A549 treated with Mapracorat at 1 μM for 4 hours (cell line): ENCODE measurements around the gene BLNK. TPM values are rescaled to one million over a fixed set of nuclear protein-coding genes. Genes with fewer than 3 reads are reported as not detected.

Source experiments
- total RNA-seq: library from RNA; stranded (reverse); fragments of 200-300 nt; extraction: Qiagen RNA extraction; gene quantifications from 5 replicates; pipeline ENCODE4 v1.2.3, GENCODE V29; 2022

The BLNK gene
- total RNA-seq = 0.07 TPM in 1 of 5 replicates, not detected in the others

DNA sequence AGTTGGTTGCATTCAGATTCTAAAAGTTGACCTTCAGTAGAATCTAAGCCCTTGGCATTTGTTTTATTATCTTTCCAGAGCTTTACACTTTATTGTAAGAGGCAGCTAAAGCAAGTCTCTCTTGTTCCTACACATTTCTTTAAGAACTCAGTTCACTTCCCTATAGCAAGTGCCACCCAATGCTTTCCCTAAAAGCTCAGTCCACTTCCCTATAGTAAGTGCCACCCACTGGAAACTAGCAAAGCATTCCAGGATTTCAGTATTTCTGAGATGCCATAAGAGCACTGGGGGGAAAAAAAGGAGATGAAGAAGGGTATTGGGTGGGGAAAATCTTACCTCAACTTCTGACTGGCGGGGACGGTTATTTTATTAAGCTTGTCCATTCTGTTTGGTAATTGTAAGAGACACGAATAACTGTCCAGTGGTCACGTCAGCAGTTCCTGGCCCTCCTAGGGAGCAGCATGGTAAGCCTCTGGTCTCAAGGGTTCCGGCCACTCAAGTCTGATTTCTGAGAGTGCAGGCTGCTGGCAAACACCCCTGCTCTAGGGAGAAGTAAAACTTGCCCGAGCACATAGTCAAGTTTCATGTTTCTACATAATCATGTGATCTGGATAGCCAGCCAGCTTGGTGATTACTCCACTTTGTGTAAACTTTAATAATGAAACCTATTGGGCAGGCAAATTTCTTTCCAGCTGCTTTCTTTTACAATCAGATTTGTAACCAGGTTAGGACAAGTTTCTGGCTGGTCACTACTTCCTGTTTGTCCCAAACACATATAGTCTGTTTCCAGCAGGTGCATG lies at the start of gene BLNK:
Gene BLNK (minus strand): TSS at position 554 of the 800 bp plus-strand sequence. CDS start 171 bp downstream, at position 383.

DNA sequence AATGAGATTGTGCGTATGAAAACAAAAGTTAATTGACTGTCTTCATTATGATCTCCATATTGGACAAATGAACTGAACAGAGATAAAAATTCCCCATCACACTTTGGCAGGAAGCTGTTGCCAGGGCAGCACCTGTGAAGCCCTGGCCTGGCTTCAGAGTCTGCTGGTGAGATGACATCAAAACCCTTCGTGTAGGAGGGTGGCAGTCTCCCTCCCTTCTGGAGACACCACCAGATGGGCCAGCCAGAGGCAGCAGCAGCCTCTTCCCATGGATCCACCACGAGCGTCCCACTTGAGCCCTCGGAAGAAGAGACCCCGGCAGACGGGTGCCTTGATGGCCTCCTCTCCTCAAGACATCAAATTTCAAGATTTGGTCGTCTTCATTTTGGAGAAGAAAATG lies 32.9 kb upstream of the BLNK start, which contains the start of gene DNTT:
Gene DNTT (plus strand): TSS at position 205 of the 400 bp plus-strand sequence. CDS start 64 bp downstream, at position 269.

Other genes starting within 250 kb of the BLNK start
- 6.1 to 7.5 TPM (median 6.9 TPM) in 5 replicates for gene CCNJ, start 228.0 kb downstream of the BLNK start, total RNA-seq
- gene ZNF518A, start 141.3 kb downstream of the BLNK start, total RNA-seq = 5.5 to 8.6 TPM (median 6.6 TPM) in 5 replicates
- 0.06 TPM in 1 of 5 replicates, not detected in the others for gene DNTT, start 32.9 kb upstream of the BLNK start, total RNA-seq
- not detected in 5 replicates for gene OPALIN, start 87.4 kb upstream of the BLNK start, total RNA-seq
- 0.06 to 0.15 TPM (median 0.12 TPM) in 5 replicates for gene TLL2, start 242.4 kb upstream of the BLNK start, total RNA-seq